ENCODE results near the gene PTPN9. TPM values are rescaled to one million over a fixed set of nuclear protein-coding genes. Genes with fewer than 3 reads are reported as not detected.
A peak's percentile ranks its signal among the peaks of the same experiment; 100 is the strongest.
"Not testable (repeated sequence)": the region's sequence is repeated elsewhere in the genome, so short reads cannot be mapped to it uniquely, and the experiment has no call there.

Gene PTPN9
- total and polyA plus RNA-seq, 2 of the 13 experiments (the other 11 are each of a cell fraction or from before 2014, with no cell fraction given) = 16.6 to 19.9 TPM

GRCh38 chr15:75565062-75565970 is 13.8 kb downstream of the PTPN9 start (continued):
- TF ChIP-seq ZNF276 (CRISPR knock-in tag; IDR thresholded peaks at IDR 0.05; ENCODE audit: low read depth) (no peak), RFX5 (IDR thresholded peaks at IDR 0.05; ENCODE audit: low read depth, low read length) (no peak), SMAD3 (CRISPR knock-in tag; IDR thresholded peaks at IDR 0.05) (no peak)

GRCh38 chr15:75561888-75562287 is 17.2 kb downstream of the PTPN9 start:
- no peak for TF ChIP-seq GRHL1 (CRISPR knock-in tag; conservative IDR thresholded peaks at IDR 0.05)
- peak; percentile 58; the same call in 1 of the 2 replicates for TF ChIP-seq ZNF121 (CRISPR knock-in tag; IDR thresholded peaks at IDR 0.05)
- Histone ChIP-seq H3K27ac (ENCODE audit: extremely low read length, insufficient read depth, low read length) (no peak overlapping the region), H3K36me3 (replicated peaks in 1 of 2; ENCODE audit: control insufficient read depth in 1 of 2, insufficient read depth in 2 of 2, low read length in 2 of 2) (no peaks in the 10 kb centered on the region), H2AFZ (ENCODE audit: low read length) (no peak overlapping the region), H3K4me3 (replicated peaks in 1 of 3; ENCODE audit: insufficient read depth in 1 of 3, low read depth in 2 of 3, low read length in 3 of 3) (no peak overlapping the region), H3K9ac (ENCODE audit: insufficient read depth, low read depth, low read length) (no peak overlapping the region), H3K4me1 (ENCODE audit: insufficient read depth, low read length) (0 out of 2 replicates have a peak, but pooled peaks cover 9% of the 10 kb centered on the region), H4K20me1 (ENCODE audit: insufficient read depth, low read length) (no peaks in the 10 kb centered on the region), H3K79me2 (ENCODE audit: insufficient read depth, low read length) (peaks cover 6% of the 10 kb centered on the region), H3K27me3 (ENCODE audit: control insufficient read depth in 1 of 2, insufficient read depth in 2 of 2, low read length in 2 of 2) (no peaks in the 10 kb centered on the region), H3K9me3 (ENCODE audit: low read length) (no peaks in the 10 kb centered on the region), H3K4me2 (ENCODE audit: low read depth, low read length) (no peak overlapping the region)
- 98% methylated on average over 5 of the region's 5 CpGs for WGBS (ENCODE audit: low lambda C conversion rate)
- intact Hi-C loops (cut with micrococcal nuclease; ENCODE audit: unreplicated experiment) (no loop called here), in situ Hi-C loops (cut with HindIII; ENCODE audit: extremely low pct_ligation_motif_present, low pct_unique_long_range_greater_than_20kb) (no loop called here)
- ChIA-PET CTCF (ENCODE audit: low intra/inter-chr PET ratio, low total read pairs) (no interaction called here), POLR2A (interaction anchor here (1.3 kb wide), 1 partner anchor 118 kb away, joined by 3 read pairs; no protein-coding TSS in a partner anchor)
- ATAC-seq (no peak), FAIRE-seq (no peak), DNase-seq (ENCODE audit: low spot score) (no peak)
- no TSS peak for BruUV-seq (replicated peaks)

GRCh38 chr15:75559360-75559759 is 19.8 kb downstream of the PTPN9 start:
- H3K36me3 ChIP-seq (replicated peaks in 1 of 2; ENCODE audit: control insufficient read depth in 1 of 2, insufficient read depth in 2 of 2, low read length in 2 of 2); H3K27me3 ChIP-seq (ENCODE audit: control insufficient read depth in 1 of 2, insufficient read depth in 2 of 2, low read length in 2 of 2); H3K27ac ChIP-seq (ENCODE audit: extremely low read length, insufficient read depth, low read length); CTCF ChIA-PET (ENCODE audit: low intra/inter-chr PET ratio, low total read pairs); POLR2A ChIA-PET; H3K79me2 ChIP-seq (ENCODE audit: insufficient read depth, low read length); H3K4me2 ChIP-seq (ENCODE audit: low read depth, low read length); H3K4me3 ChIP-seq (replicated peaks in 1 of 3; ENCODE audit: insufficient read depth in 1 of 3, low read depth in 2 of 3, low read length in 3 of 3); ATAC-seq; H4K20me1 ChIP-seq (ENCODE audit: insufficient read depth, low read length); H2AFZ ChIP-seq (ENCODE audit: low read length); in situ Hi-C loops (cut with HindIII; ENCODE audit: extremely low pct_ligation_motif_present, low pct_unique_long_range_greater_than_20kb); BruUV-seq (replicated peaks); intact Hi-C loops (cut with micrococcal nuclease; ENCODE audit: unreplicated experiment); H3K4me1 ChIP-seq (ENCODE audit: insufficient read depth, low read length); H3K9me3 ChIP-seq (ENCODE audit: low read length); DNase-seq (ENCODE audit: low spot score); H3K9ac ChIP-seq (ENCODE audit: insufficient read depth, low read depth, low read length); FAIRE-seq: not testable (repeated sequence)
- 63% methylated on average over 3 of the region's 6 CpGs for WGBS (ENCODE audit: low lambda C conversion rate)

Measured in HepG2 (cell line).